22Rv1 (cell line): ENCODE data around the gene MSRB3.

Experiments used
- H3K27ac ChIP-seq: fragments of 450-650 bp; 2 replicates; pipeline ENCODE4 v1.5.1; 2017
- ZFX ChIP-seq: fragments of 450-650 bp; IDR thresholded peaks from 2 replicates; pipeline ENCODE4 v1.6.1; 2017; ENCODE audit warnings: antibody characterized with exemption, borderline replicate concordance
- TF ChIP-seq, protein P1 (sequence below): fragments of 450-650 bp; IDR thresholded peaks from 2 replicates; pipeline ENCODE4 v1.5.1; 2017; ENCODE audit warnings: mild to moderate bottlenecking

The MSRB3 gene

DNA sequence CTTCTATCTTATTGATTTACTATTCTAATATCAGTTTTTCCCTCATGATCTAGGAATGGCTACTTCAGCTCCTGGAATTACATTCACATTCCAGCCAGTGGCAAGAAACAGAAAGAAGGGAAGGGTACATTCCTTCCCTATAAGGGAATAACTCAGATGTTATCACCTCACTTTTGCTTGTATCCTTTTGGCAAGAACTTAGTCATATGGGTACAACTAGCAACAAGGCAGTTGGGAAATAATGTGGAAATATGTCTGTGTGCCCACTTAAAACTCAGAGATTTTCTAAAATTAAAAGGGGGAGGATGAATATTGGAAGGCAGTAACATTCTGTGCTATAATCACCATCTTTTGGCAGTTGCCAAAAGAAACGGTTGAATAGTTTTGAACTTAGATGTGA lies 85.6 kb downstream of the MSRB3 start:
- TF ChIP-seq, protein P1, sequence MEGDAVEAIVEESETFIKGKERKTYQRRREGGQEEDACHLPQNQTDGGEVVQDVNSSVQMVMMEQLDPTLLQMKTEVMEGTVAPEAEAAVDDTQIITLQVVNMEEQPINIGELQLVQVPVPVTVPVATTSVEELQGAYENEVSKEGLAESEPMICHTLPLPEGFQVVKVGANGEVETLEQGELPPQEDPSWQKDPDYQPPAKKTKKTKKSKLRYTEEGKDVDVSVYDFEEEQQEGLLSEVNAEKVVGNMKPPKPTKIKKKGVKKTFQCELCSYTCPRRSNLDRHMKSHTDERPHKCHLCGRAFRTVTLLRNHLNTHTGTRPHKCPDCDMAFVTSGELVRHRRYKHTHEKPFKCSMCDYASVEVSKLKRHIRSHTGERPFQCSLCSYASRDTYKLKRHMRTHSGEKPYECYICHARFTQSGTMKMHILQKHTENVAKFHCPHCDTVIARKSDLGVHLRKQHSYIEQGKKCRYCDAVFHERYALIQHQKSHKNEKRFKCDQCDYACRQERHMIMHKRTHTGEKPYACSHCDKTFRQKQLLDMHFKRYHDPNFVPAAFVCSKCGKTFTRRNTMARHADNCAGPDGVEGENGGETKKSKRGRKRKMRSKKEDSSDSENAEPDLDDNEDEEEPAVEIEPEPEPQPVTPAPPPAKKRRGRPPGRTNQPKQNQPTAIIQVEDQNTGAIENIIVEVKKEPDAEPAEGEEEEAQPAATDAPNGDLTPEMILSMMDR = no peak

DNA sequence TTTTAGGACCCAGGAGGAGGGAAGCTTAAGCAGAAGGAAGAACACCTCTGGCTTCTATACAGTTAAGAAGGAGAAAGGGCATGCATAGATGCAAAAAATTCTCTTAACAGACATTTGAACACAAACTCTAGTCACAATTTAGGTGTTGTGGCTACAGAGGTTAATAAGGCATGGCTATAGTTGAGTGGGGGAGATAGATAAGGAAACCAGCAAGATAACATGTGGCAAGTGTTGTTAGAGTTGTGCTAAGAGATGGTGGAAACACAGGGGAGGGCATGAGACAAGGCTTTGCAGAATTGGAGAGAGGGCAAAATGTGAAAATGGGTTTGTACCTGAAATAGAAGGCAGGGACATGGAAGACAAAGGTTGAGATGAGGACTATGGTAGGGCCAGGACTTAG lies 88.9 kb downstream of the MSRB3 start:
- no peak overlapping the region for H3K27ac ChIP-seq
- TF ChIP-seq, protein P1 = no peak
- TF ChIP-seq ZFX = no peak

More for the DNA sequence above, 85.6 kb downstream of the MSRB3 start:
- no peak overlapping the region for H3K27ac ChIP-seq

DNA sequence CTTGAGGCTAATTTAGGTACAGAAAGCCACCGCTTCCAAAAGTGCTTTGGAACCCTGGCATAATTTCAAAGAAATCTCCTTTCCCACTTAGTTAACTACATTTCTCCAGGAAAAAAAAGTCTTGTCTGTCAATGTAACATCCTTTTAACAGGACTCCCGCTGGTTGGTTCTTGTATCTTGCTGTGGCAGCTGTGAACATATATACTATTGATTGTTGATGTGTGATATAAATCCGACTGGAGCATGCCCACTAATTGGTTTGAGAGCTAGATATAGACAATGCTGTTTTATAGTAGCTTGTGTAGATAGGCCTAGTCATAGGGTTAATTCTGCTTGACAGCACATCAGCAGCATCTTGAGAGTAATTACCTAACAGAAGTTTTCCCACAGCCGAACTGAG lies 89.6 kb downstream of the MSRB3 start:
- no peak overlapping the region for H3K27ac ChIP-seq
- TF ChIP-seq ZFX = no peak
- TF ChIP-seq, protein P1 = no peak

DNA sequence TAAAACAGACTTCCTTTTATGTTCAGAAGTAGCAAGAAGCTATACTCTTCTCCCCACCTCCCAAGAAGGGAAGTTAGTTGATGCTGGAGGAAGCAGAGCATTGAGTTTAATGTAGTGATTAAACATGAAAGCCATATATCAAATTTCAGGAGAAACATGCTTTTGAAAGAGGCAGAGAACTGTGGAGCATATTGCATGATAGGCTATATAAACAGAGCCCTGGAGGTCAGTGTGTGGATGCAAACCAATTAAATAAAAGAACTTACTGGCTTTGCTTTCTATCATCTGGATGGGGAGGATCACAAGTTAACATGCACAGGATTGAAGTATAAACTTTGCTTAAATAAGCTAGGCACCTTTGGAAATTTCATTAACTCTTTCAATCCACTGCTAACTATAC lies 94.1 kb downstream of the MSRB3 start:
- H3K27ac ChIP-seq = no peak overlapping the region
- TF ChIP-seq, protein P1 = no peak
- no peak for TF ChIP-seq ZFX

DNA sequence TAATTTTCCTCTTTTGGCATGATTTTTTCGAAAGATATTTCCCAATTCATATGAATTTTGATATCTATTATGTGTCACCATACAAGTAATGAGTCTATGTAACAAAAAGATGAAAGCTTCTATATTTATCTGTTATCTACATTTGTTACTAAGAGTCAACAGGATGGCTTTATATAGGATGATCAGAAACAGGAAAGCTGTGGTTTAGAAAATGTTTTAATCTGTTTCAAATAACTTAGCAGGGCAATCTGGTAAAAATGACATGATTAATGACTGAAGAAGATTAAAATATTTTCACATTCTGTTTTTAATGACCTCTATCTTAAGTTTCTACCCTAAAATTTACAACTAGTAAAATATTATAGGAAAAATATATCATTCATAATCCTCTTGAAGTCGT lies 105.8 kb downstream of the MSRB3 start:
- no peak overlapping the region for H3K27ac ChIP-seq
- TF ChIP-seq, protein P1 = no peak
- TF ChIP-seq ZFX = no peak

DNA sequence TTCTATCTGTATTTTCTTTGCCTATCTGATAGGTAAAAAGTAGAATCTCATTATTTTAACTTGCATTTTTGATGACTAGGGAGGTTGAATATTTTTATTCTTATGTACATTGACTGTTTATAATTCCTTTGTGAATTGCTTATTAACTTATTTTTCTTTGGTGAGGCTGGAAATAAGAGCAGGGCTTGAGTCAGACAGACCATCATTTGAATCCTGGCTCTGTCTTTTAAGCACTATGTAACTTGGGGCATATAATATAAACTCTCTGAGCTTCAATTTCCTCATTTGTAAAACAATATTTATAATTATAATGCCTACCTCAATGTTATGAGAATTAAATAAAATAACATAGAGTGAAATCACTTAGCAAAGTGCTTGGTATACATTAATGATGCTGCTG lies 108.9 kb downstream of the MSRB3 start:
- TF ChIP-seq, protein P1 = no peak
- TF ChIP-seq ZFX = no peak
- H3K27ac ChIP-seq = no peak overlapping the region

DNA sequence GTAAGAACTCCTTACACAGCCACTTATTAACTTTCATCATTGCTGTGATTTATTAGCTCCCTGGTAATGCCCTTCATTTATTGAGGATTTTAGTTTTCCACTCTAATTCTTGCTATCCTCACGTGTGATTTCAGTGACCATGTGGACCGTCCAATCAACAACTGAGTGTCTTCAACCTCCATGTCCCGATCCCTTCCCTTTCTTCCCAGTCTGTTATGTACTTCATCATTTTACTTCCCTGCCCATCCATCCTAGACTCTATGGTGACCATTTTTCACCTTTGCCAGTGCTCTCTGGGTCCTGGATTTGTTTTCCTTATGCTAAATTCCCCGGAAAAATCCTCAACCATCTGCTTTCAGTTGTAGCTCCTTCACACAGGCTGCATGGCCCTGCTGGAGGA lies 111.0 kb downstream of the MSRB3 start:
- no peak for TF ChIP-seq ZFX
- TF ChIP-seq, protein P1 = no peak
- H3K27ac ChIP-seq = no peak overlapping the region
